OCI-LY7 (cell line): ENCODE results near the gene STEAP3.

Source experiments
- CTCF ChIP-seq: fragments of 200-600 bp; sonication (generic); conservative IDR thresholded peaks from 2 replicates; pipeline ENCODE4 v1.5.1; 2014; ENCODE audit warnings: mild to moderate bottlenecking, antibody characterized with exemption, low read length, moderate library complexity, mixed read lengths
- EZH2phosphoT487 ChIP-seq: fragments of 200-600 bp; sonication (generic); IDR thresholded peaks from 2 replicates; pipeline ENCODE4 v1.6.1; 2018; ENCODE audit warnings: low read depth, borderline replicate concordance, mild to moderate bottlenecking, mixed run types, antibody characterized with exemption, low read length, moderate library complexity, mixed read lengths

- TF ChIP-seq CTCF, result no peak
- TF ChIP-seq EZH2phosphoT487, result no peak
Measured at GRCh38 chr2:119291588-119292167, 68.0 kb downstream of the STEAP3 start.
